A673 (cell line): ENCODE measurements around the gene TMEM54.

Source experiments
- EZH2 ChIP-seq: fragments of 200-600 bp; sonication (generic); IDR thresholded peaks from 2 replicates; pipeline ENCODE4 v1.6.1; 2017; ENCODE audit warnings: borderline replicate concordance, low read depth, mild to moderate bottlenecking, mixed read lengths, antibody characterized with exemption, low read length; ENCODE audit not compliant: poor library complexity, severe bottlenecking
- TF ChIP-seq, protein P1 (sequence below): fragments of 300-800, 200-600 bp; sonication (generic); conservative IDR thresholded peaks from 2 replicates; pipeline ENCODE4 v1.5.1; 2017; ENCODE audit warnings: low read depth, mild to moderate bottlenecking, antibody characterized with exemption, low read length, moderate library complexity, mixed read lengths

GRCh38 chr1:32858791-32859190 lies 42.4 kb downstream of the TMEM54 start:
- TF ChIP-seq, protein P1, sequence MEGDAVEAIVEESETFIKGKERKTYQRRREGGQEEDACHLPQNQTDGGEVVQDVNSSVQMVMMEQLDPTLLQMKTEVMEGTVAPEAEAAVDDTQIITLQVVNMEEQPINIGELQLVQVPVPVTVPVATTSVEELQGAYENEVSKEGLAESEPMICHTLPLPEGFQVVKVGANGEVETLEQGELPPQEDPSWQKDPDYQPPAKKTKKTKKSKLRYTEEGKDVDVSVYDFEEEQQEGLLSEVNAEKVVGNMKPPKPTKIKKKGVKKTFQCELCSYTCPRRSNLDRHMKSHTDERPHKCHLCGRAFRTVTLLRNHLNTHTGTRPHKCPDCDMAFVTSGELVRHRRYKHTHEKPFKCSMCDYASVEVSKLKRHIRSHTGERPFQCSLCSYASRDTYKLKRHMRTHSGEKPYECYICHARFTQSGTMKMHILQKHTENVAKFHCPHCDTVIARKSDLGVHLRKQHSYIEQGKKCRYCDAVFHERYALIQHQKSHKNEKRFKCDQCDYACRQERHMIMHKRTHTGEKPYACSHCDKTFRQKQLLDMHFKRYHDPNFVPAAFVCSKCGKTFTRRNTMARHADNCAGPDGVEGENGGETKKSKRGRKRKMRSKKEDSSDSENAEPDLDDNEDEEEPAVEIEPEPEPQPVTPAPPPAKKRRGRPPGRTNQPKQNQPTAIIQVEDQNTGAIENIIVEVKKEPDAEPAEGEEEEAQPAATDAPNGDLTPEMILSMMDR = no peak
- no peak for TF ChIP-seq EZH2
